A549 (cell line): ENCODE results near the gene GFAP. TPM values are rescaled to one million over a fixed set of nuclear protein-coding genes. Genes with fewer than 3 reads are reported as not detected.

Source experiments
- ATAC-seq, 2 experiments: fragments of 200-7000 bp in 1 of 2; fragments of >200 bp in 1 of 2; cut with Nextera tagmentation in 1 of 2; cut with Tn5 transposase in 1 of 2; 3 replicates each; pipeline versions ENCODE4 v1.8.0 to v1.9.1; 2018 to 2020; ENCODE audit warnings: mild to moderate bottlenecking in 1 of 2, moderate library complexity in 1 of 2
- CTCF ChIA-PET: fragments of 300-600 bp; sonication (Branson Sonifier 250); formaldehyde crosslinking; extraction: SDS; loops from one replicate; lab custom pipeline; 2021; ENCODE audit warnings: antibody characterized with exemption, inconsistent platforms; lab: Yijun Ruan, JAX
- POLR2A ChIA-PET: fragments of 350-600 bp; formaldehyde crosslinking; extraction: SDS; loops from one replicate; lab custom pipeline; 2021; ENCODE audit warnings: antibody characterized with exemption, inconsistent platforms; lab: Yijun Ruan, JAX
- DNase-seq, 2 experiments: peaks; one replicate each; pipeline versions ENCODE4 v3.0.0 to v3.0.0-alpha.2; 2011 to 2016; ENCODE audit warnings: low read depth in 1 of 2, low spot score in 1 of 2
- FAIRE-seq: peaks from 2 replicates; lab custom pipeline; 2011; peaks lifted over from hg19 to GRCh38; lab: Jason Lieb, UNC
- H3K27ac ChIP-seq, 2 experiments: fragments of >200 bp; sonication (Bioruptor Twin); formaldehyde crosslinking; 3 replicates each; pipeline ENCODE4 v1.5.1; 2016 to 2017
- H3K4me1 ChIP-seq: fragments of >200 bp; sonication (Bioruptor Twin); formaldehyde crosslinking; 3 replicates; pipeline ENCODE4 v1.6.1; 2016
- H3K4me2 ChIP-seq: fragments of >200 bp; sonication (Bioruptor Twin); formaldehyde crosslinking; 3 replicates; pipeline ENCODE4 v1.6.1; 2016
- H3K4me3 ChIP-seq: fragments of >200 bp; sonication (Bioruptor Twin); formaldehyde crosslinking; 3 replicates; pipeline ENCODE4 v1.5.1; 2016
- H3K9me3 ChIP-seq: fragments of >200 bp; sonication (Bioruptor Twin); formaldehyde crosslinking; 3 replicates; pipeline ENCODE4 v1.6.1; 2016
- CBX2 ChIP-seq: fragments of 200-600 bp; sonication (generic); IDR thresholded peaks from 2 replicates; pipeline ENCODE4 v1.6.1; 2016; ENCODE audit warnings: low read depth, mild to moderate bottlenecking, borderline replicate concordance
- CEBPB ChIP-seq, 2 experiments: fragments of >200 bp in 1 of 2; sonication (Bioruptor Twin) in 1 of 2; formaldehyde crosslinking in 1 of 2; IDR thresholded peaks; 2 replicates each; pipeline ENCODE4 v1.6.1; 2012 to 2016
- CHD2 ChIP-seq: fragments of 150-350 bp; IDR thresholded peaks from 2 replicates; pipeline ENCODE4 v1.6.1; 2014; ENCODE audit warnings: low read length; ENCODE audit not compliant: partially characterized antibody
- CTCF ChIP-seq: fragments of >200 bp; sonication (Bioruptor Twin); formaldehyde crosslinking; IDR thresholded peaks from 3 replicates; pipeline ENCODE4 v1.5.1; 2016
- FOSL2 ChIP-seq, 2 experiments: fragments of 450-650 bp in 1 of 2; fragments of >200 bp in 1 of 2; sonication (Bioruptor Twin) in 1 of 2; formaldehyde crosslinking; IDR thresholded peaks; 2 replicates each; pipeline versions ENCODE4 v1.5.0 to v1.6.1; 2016 to 2020; ENCODE audit warnings: mild to moderate bottlenecking in 1 of 2, moderate library complexity in 1 of 2
- FOXS1 ChIP-seq: fragments of 250-450 bp; sonication (Bioruptor Pico); IDR thresholded peaks from 2 replicates; pipeline ENCODE4 v1.5.0; 2020; ENCODE audit warnings: mild to moderate bottlenecking, moderate library complexity
- HES2 ChIP-seq: fragments of >200 bp; sonication (Bioruptor Twin); formaldehyde crosslinking; IDR thresholded peaks from 2 replicates; pipeline ENCODE4 v1.6.1; 2016
- HEYL ChIP-seq: fragments of 250-450 bp; sonication (Bioruptor Pico); IDR thresholded peaks from 2 replicates; pipeline ENCODE4 v1.8.0; 2021; ENCODE audit warnings: mild to moderate bottlenecking, moderate library complexity
- HOXB13 ChIP-seq: fragments of 250-450 bp; sonication (Bioruptor Pico); IDR thresholded peaks from 2 replicates; pipeline ENCODE4 v1.5.0; 2020; ENCODE audit warnings: low read depth, mild to moderate bottlenecking, moderate library complexity
- JUN ChIP-seq, 2 experiments: fragments of >200 bp; sonication (Bioruptor Twin); formaldehyde crosslinking; IDR thresholded peaks; 2 replicates in 1 of 2; 3 replicates in 1 of 2; pipeline ENCODE4 v1.6.1; 2016 to 2017
- KDM5A ChIP-seq: fragments of 200-600 bp; sonication (generic); IDR thresholded peaks from 2 replicates; pipeline ENCODE4 v1.6.1; 2016; ENCODE audit warnings: antibody characterized with exemption, mild to moderate bottlenecking
- MAX ChIP-seq: IDR thresholded peaks from 2 replicates; pipeline ENCODE4 v1.6.1; 2012
- MAZ ChIP-seq: fragments of 150-350 bp; IDR thresholded peaks from 2 replicates; pipeline ENCODE4 v1.6.1; 2014; ENCODE audit warnings: antibody characterized with exemption, low read depth, low read length, borderline replicate concordance
- PHF8 ChIP-seq: fragments of 200-600 bp; sonication (generic); IDR thresholded peaks from 2 replicates; pipeline ENCODE4 v1.6.1; 2016; ENCODE audit warnings: low read depth, mild to moderate bottlenecking, antibody characterized with exemption, moderate library complexity, borderline replicate concordance
- POLR2A ChIP-seq: IDR thresholded peaks from 2 replicates; pipeline ENCODE4 v1.6.1; 2012; ENCODE audit warnings: mild to moderate bottlenecking, low read length
- RAD21 ChIP-seq, 2 experiments: fragments of >200 bp in 1 of 2; sonication (Bioruptor Twin) in 1 of 2; formaldehyde crosslinking in 1 of 2; IDR thresholded peaks in 1 of 2; conservative IDR thresholded peaks in 1 of 2; 2 replicates in 1 of 2; 3 replicates in 1 of 2; pipeline ENCODE4 v1.6.1; 2012 to 2018; ENCODE audit warnings: inconsistent platforms in 1 of 2
- RARB ChIP-seq: fragments of 250-450 bp; sonication (Bioruptor Pico); IDR thresholded peaks from 2 replicates; pipeline ENCODE4 v1.8.0; 2021; ENCODE audit warnings: mild to moderate bottlenecking, moderate library complexity
- REST ChIP-seq: fragments of 200-600 bp; sonication (generic); IDR thresholded peaks from 2 replicates; pipeline ENCODE4 v1.6.1; 2016; ENCODE audit warnings: antibody characterized with exemption, mild to moderate bottlenecking, moderate library complexity
- SMC3 ChIP-seq: fragments of >200 bp; sonication (Bioruptor Twin); formaldehyde crosslinking; IDR thresholded peaks from 3 replicates; pipeline ENCODE4 v1.6.1; 2018; ENCODE audit warnings: inconsistent platforms
- TFCP2L1 ChIP-seq: fragments of 250-450 bp; sonication (Bioruptor Pico); IDR thresholded peaks from 2 replicates; pipeline ENCODE4 v1.5.0; 2021; ENCODE audit warnings: mild to moderate bottlenecking
- USF2 ChIP-seq: fragments of 450-650 bp; IDR thresholded peaks from 2 replicates; pipeline ENCODE4 v1.6.1; 2014; ENCODE audit warnings: antibody characterized with exemption
- ZC3H11A ChIP-seq: fragments of 450-650 bp; IDR thresholded peaks from 2 replicates; pipeline ENCODE4 v1.6.1; 2014; ENCODE audit warnings: antibody characterized with exemption, mild to moderate bottlenecking
- ZFP36 ChIP-seq: fragments of 450-650 bp; IDR thresholded peaks from 2 replicates; pipeline ENCODE4 v1.6.1; 2014; ENCODE audit warnings: borderline replicate concordance; ENCODE audit not compliant: partially characterized antibody
- WGBS: methylation state at CpG from one replicate; pipeline ENCODE4 v1.1.6; 2017; ENCODE audit errors: missing lambda C conversion rate; 5-methylcytosine and 5-hydroxymethylcytosine counted together
- polyA plus RNA-seq, 4 experiments: library from polyadenylated mRNA; depleted of rRNA in 3 of 4; stranded (reverse); fragments of >200 nt; fragmentation: RNase III in 1 of 4; extraction: RNeasy Plus Mini Kit Qiagen cat#74134 plus additional on column Dnase treatment in 1 of 4; gene quantifications; 2 replicates in 3 of 4; 3 replicates in 1 of 4; pipeline ENCODE4 v1.2.3, GENCODE V29; 2011 to 2017

Gene GFAP
- polyA plus RNA-seq, 2 of the 4 experiments (the other 2 are of a cell fraction), result 1.5 to 1.8 TPM

- peaks cover 7% of the 10 kb centered on the region for H3K4me1 ChIP-seq
- 85% methylated on average over 9 of the region's 9 CpGs for WGBS
- ATAC-seq (no peak; a peak in 2 of 6 replicates), DNase-seq (no peak)
- H3K27ac ChIP-seq, result no peak overlapping the region
- H3K9me3 ChIP-seq, result peaks cover 7% of the 10 kb centered on the region; the same call in 2 of the 3 replicates
- H3K4me3 ChIP-seq, result no peak overlapping the region
- no peak for TF ChIP-seq MAX
- TF ChIP-seq, all 56 proteins: peak for 0
- FAIRE-seq, result no peak
- ChIA-PET CTCF (interaction anchor here (2.0 to 38.8 kb wide), 4 partner anchors 12 to 164 kb away, joined by 5 to 1853 read pairs (median 752); partner anchors contain the start of genes DCAKD, GFAP and KIF18B), POLR2A (no interaction called here)
- H3K4me2 ChIP-seq, result no peak overlapping the region
Measured at GRCh38 chr17:44935116-44935515, 19.8 kb upstream of the GFAP start.

GRCh38 chr17:44934745-44935105 lies 19.4 kb upstream of the GFAP start:
- POLR2A ChIA-PET, result no interaction called here
- WGBS, result 97% methylated on average over 10 of the region's 10 CpGs

GRCh38 chr17:44933824-44934744 lies 18.8 kb upstream of the GFAP start:
- DNase-seq (no peak), ATAC-seq (no peak), FAIRE-seq (no peak)
- Histone ChIP-seq H3K4me2 (no peak overlapping the region), H3K4me3 (no peak overlapping the region), H3K27ac (no peak overlapping the region), H3K9me3 (peaks cover 7% of the 10 kb centered on the region; the same call in 2 of the 3 replicates), H3K4me1 (no peaks in the 10 kb centered on the region)
- TF ChIP-seq ZC3H11A (no peak), REST (no peak), RAD21 (conservative IDR thresholded peaks at IDR 0.05 in 1 of 2, IDR thresholded peaks at IDR 0.05 in 1 of 2) (no peak), POLR2A (no peak), CEBPB (IDR thresholded peaks at IDR 0.05) (no peak), FOXS1 (CRISPR knock-in tag) (no peak), FOSL2 (IDR thresholded peaks at IDR 0.05) (no peak), FOSL2 (CRISPR knock-in tag; IDR thresholded peaks at IDR 0.05) (no peak), MAZ (no peak), SMC3 (no peak), ZFP36 (no peak), JUN (IDR thresholded peaks at IDR 0.05) (no peak), CHD2 (no peak), CBX2 (no peak), HEYL (no peak), HES2 (no peak), HOXB13 (CRISPR knock-in tag) (no peak), CTCF (no peak), TFCP2L1 (CRISPR knock-in tag) (no peak), KDM5A (no peak)
- POLR2A ChIA-PET, result no interaction called here
- 96% methylated on average over 34 of the region's 34 CpGs for WGBS
- CTCF ChIA-PET, result interaction anchor here (2.8 to 38.8 kb wide), 4 partner anchors 12 to 201 kb away, joined by 6 to 1853 read pairs (median 752); partner anchors contain the start of genes ACBD4, DCAKD, GFAP and KIF18B

More at GRCh38 chr17:44934745-44935105, 19.4 kb upstream of the GFAP start:
- Histone ChIP-seq H3K4me2 (no peak overlapping the region), H3K4me1 (peaks cover 3% of the 10 kb centered on the region), H3K4me3 (no peak overlapping the region), H3K27ac (no peak overlapping the region), H3K9me3 (peaks cover 7% of the 10 kb centered on the region; the same call in 2 of the 3 replicates)
- peak; percentile 35 to 36; a peak in 3 of 6 replicates for ATAC-seq
- TF ChIP-seq RARB (no peak), PHF8 (no peak), FOSL2 (IDR thresholded peaks at IDR 0.05) (no peak), FOSL2 (CRISPR knock-in tag; IDR thresholded peaks at IDR 0.05) (no peak), USF2 (no peak)
- DNase-seq, result no peak
- FAIRE-seq, result no peak
- CTCF ChIA-PET, result interaction anchor here (2.0 to 38.8 kb wide), 5 partner anchors 12 to 201 kb away, joined by 5 to 1853 read pairs (median 752); partner anchors contain the start of genes ACBD4, DCAKD, GFAP and KIF18B
